HG02943 (cell line): ENCODE results near the gene ADAMTS9.

Experiments used
- ATAC-seq: cut with Tn5 transposase; IDR thresholded peaks from one replicate; pipeline ENCODE4 v1.9.1; 2021; ENCODE audit warnings: mild to moderate bottlenecking, low read depth, moderate library complexity; ENCODE audit not compliant: unreplicated experiment

Gene ADAMTS9, protein sequence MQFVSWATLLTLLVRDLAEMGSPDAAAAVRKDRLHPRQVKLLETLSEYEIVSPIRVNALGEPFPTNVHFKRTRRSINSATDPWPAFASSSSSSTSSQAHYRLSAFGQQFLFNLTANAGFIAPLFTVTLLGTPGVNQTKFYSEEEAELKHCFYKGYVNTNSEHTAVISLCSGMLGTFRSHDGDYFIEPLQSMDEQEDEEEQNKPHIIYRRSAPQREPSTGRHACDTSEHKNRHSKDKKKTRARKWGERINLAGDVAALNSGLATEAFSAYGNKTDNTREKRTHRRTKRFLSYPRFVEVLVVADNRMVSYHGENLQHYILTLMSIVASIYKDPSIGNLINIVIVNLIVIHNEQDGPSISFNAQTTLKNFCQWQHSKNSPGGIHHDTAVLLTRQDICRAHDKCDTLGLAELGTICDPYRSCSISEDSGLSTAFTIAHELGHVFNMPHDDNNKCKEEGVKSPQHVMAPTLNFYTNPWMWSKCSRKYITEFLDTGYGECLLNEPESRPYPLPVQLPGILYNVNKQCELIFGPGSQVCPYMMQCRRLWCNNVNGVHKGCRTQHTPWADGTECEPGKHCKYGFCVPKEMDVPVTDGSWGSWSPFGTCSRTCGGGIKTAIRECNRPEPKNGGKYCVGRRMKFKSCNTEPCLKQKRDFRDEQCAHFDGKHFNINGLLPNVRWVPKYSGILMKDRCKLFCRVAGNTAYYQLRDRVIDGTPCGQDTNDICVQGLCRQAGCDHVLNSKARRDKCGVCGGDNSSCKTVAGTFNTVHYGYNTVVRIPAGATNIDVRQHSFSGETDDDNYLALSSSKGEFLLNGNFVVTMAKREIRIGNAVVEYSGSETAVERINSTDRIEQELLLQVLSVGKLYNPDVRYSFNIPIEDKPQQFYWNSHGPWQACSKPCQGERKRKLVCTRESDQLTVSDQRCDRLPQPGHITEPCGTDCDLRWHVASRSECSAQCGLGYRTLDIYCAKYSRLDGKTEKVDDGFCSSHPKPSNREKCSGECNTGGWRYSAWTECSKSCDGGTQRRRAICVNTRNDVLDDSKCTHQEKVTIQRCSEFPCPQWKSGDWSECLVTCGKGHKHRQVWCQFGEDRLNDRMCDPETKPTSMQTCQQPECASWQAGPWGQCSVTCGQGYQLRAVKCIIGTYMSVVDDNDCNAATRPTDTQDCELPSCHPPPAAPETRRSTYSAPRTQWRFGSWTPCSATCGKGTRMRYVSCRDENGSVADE (N-terminal part only)

DNA sequence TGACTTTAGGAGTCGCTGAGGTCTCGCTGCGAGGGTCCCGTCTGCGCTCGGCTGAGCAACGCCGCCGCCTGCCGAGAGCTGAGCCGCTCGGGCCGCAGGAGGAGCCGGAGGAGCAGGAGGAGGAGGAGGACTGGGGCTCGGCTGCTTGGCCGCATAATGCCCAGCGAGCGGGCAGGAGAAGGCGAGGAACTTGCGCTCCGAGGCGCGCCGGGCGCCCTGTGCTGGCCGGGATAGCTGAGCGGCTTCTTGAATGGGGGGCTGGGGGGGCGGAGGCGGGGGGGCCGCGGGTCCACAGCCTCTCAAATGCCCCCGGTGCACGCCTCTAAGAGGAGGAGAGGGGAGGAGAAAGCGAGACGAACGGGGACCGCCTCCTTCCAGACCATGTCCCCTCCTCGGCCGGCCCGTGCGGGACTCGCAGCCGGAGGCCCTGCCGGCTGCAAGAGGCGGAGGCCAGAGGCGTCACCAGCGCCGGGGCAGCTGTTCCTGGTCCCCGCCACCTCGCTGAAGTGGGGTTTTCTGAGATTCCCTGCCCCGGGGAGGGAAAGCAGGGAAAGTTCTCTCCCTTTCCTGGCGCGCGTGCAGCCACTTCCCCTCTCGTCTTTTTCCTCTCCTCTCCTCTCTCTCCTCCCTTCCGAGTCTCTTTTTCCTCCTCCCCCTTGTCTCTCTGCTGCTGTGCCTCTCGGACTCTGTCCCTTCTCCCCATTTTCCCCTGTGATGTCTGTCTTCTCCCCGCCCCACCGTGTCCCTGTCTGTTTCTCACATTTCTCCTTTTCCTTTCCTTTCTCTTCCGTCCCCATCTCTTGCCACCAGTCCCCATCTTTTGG, at the start of gene ADAMTS9:
Gene ADAMTS9, minus strand, starts transcription at position 220 of the 824 bp plus-strand sequence. CDS start 343 bp downstream, outside the sequence.
- ATAC-seq, result no peak

DNA sequence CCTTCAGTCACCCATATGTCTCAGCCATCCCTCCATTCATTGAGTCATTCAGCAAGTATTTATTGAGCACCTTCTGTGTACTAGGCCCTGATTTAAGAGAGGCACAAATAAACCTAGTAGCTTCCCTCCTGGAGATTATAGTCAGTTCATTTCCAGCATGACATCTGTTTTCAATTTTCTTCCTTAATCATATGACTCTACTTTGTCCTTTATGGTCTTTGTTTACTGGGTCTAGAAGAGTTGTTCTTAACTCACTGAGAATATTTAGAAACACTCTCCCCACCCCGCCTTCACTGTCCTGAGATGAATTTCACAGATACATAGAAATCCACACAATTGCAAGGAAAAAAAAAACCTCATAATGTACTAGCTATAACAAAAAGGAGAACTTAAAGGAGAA, 44.8 kb upstream of the ADAMTS9 start:
- no peak for ATAC-seq

DNA sequence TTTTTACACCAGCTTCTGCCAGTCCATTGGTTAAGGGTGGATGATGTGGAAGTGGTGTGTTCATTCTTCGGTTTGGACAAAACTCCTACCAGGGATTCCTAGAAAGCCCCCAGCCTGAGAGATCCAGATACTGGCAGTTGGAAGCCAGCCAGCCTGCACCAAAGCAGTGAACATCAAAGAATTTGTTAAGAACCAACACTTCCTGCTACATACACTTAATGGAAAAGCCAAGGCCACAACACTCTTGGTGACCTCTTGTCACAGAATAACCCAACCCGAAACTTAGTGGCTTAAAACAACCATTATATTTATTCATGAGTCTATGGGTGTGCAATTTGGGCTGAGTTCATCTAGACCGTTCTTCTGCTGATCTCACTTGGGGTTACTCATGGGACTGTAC, 42.9 kb upstream of the ADAMTS9 start:
- no peak for ATAC-seq

DNA sequence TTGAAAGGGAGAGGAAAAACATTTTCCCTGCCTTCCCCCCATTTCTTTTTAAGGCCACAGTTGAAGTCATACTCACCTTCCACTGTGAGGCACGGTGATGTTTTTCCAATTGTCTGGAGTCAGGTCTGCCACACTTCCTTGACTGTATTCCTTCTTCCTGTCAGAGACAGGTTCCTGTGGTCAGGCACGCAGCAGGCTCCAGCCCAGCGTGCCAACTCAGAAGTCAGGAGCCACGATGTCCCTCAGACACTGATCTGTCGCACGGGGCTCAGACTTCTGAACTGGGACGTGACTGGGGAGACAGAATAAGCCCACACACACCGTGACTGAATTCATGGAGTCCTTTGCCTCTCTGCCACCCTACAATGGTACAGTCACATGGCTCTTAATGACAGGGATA, 41.2 kb upstream of the ADAMTS9 start:
- ATAC-seq, result no peak

DNA sequence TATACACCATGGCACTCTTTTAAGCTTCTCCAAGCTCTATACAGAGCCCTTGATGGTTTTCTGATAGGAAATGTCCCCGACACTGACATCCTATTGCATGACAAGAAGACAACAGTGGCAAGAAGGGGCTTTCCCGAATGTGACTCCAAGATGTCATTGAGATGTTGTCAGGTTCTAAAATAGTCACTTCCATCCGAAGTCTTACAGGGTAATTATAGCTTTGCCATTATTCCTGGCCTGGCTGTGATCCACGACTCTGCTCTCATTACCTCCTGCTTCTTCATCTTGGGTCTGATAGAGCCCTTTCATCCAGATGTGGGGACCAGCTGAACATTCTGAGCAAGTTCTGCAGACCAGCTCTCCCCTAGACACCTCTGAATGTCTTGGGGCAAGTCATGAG, 40.6 kb upstream of the ADAMTS9 start:
- no peak for ATAC-seq

DNA sequence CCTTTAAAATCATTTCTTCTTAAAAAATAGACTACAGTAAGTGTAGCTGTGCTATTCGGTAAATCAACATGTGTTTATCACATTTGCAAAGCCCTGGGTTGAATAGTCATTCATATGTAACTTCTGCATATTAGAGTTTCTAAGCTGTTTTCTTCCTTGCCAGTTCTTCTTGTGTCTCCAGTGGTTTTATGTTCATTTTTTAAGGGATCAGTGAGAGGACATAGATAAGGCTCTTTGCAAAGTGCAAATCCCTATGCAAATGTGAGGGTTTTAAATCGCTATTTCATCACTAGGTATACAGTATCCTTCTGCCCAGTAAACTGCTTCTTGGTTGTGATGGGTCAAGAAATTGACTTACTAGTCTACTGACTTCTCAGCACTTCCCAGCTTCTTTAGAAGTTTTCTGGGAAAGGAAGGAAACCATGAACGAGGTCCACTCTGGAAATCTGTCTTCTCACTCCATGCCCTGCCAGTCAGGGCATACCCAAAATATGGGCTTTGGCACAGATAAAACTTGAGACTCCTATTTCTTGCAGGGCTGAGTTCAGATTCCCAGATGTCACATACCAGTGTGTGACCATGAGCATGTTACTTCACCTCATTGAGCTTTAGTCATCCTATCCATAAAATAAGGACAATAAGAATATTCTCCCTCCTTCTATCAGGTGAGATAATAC, 38.8 kb upstream of the ADAMTS9 start:
- no peak for ATAC-seq

DNA sequence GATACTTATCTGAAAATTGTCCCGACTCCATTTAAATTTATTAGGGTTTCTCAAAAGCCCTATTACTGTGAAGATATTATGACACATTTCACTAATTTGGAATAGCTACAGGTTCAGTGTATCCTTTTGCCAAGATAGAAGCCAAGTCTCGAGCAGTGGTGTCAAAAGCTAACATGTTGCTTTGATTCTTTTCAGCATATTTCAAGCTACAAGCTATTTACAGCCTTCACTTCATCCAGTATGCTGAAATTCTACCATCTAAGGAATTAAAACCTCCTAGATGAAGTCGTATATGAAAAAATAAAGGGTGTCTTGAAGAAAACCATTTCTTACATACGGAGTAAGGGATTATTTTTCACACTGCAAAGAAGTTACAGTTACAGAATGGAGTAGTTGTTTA, 31.2 kb upstream of the ADAMTS9 start:
- no peak for ATAC-seq

DNA sequence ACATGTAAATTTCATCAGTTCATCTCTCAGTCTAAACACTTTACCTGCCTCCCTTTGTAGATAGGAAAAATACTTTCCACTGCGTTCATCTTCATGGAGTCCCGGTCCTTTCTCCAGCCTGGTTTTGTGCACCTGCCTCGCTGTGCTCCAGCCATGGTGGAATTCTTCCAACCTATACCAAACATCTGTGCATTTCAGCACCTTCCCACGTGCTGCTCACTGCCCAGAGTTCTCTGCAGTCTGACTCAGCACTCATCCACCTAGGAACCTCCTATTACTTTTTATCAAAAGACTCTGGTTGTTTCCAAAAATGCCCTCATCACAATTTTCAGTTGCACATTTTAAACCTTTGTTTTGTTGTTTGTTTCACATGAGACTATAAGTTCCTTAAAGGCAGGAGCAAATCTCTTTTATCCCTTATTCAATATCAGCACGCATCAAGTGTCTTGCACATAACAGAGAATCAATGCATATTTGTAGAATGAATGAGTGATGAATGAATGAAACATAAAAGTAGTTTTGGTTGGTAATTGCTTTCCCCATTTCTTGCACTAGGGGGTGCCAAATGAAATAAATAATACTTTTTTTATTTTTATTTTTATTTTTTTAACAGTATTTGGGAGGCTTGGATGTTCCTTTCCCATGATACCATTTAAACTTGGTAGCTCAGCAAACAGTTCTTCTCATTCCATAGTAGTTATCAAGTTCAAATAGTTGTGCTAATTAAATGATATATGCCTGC, 30.2 kb upstream of the ADAMTS9 start:
- ATAC-seq, result no peak

DNA sequence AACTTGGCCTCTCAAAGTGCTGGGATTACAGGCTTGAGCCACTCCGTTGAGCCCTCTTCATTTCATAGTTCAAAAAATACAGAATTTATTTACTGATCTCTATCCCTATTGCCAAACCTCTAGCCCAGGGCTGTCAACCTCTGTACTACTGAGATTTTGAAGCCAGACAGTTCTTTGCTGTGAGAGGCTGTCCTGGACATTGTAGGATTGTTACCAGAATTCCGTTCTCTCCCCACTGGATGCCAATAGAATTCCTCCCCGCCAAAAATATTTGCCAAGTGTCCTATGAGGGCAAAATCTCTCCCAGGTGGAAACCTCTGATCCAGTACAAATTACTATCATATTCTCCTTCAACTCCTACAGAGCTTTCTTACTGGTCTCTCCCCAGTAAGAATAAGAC, 29.6 kb upstream of the ADAMTS9 start:
- ATAC-seq, result no peak

DNA sequence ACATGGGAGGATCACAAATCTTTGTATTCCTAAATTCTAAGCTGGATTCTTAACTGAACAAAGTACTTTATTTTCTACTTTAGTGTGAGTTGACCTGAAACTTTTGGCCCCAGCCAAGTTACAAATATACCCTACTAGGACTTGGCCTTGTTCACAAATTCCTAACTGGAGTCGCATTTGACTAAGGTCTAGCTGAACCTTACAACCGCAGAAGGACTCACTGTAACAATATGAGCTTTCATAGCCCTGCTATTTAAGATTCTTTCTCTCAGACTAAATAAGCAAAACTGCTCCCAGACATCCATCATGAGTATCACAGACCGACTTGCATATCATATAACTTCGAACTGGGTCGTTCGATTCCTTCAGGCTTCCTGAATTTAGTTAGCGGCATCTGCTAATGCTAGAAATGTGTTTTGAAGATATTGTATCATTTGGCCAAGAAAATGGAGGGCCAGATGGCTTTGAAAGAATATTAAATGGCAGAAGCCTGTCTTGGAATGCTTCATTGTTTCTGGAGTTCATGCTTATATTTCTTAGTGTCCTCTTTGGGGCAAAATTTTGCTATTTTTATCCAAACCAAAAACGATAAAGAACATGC, 28.4 kb upstream of the ADAMTS9 start:
- ATAC-seq, result no peak

DNA sequence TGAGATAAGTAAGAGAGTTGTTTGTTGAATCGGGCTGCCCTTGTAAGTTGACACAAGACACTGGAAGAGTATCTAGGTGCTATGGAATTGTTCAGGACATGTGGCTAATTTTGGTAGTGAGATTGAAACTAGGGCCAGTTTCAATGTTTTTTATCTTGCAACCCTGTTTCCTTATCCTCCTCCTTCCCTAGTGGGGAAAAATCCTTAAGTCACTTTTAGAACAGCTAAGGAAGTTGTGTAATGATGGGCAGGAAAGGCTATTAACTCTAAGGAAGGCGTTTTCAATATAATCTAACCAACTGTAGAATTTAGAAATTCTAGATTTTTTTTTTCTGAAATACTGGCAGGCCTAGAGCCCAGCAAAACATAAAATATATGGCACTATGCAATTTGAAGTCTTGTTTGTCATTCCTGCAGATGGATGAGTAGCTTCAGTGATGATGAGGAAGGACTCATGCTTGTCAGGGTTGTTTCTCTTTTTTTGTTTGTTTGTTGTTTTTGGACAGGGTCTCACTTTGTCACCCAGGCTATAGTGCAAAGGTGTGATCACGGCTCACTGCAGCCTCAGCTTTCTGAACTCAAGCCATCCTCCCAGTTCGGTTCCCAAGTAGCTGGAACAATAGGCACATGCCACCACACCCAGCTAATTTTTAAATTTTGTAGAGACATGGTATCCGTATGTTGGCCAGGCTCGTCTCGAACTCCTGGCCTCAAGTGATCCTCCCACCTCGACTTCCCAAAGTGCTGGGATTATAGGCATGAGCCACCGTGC, 27.6 kb upstream of the ADAMTS9 start:
- ATAC-seq, result no peak

DNA sequence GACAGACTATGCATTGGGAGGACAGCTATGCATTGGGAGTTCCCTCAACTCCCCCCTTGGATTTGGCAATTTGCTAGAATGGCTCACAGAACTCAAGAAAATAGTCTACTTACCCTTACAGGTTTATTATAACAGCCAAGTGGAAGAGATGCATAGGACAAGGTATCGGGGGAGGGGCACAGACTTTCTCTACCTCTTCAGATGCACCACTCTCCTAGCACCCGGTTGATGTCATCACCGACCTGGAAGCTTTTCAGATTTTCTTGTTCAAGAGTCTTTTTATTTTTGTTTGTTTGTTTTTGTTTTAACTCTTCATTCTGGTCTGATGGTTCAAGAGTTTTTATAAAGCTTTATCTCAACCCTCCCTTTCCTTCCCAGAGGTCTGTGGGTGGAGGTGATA, 20.7 kb upstream of the ADAMTS9 start:
- no peak for ATAC-seq

DNA sequence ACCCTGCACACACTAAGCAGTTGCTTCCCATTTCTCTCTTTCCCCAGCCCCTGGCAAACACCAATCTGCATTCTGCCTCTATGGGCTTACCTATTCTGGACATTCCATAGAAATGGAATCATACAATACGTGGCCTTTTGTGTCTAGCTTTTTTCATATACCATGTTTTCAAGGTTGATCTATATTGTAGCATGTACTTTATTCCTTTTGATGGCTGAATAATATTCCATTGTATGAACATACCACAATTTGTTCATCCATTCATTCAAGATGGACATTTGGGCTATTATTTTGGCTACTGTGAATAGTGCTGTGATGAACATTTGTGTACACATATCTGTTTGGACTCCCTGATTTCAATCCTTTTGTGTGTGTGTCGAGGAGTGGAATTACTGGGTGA, 18.1 kb upstream of the ADAMTS9 start:
- no peak for ATAC-seq

DNA sequence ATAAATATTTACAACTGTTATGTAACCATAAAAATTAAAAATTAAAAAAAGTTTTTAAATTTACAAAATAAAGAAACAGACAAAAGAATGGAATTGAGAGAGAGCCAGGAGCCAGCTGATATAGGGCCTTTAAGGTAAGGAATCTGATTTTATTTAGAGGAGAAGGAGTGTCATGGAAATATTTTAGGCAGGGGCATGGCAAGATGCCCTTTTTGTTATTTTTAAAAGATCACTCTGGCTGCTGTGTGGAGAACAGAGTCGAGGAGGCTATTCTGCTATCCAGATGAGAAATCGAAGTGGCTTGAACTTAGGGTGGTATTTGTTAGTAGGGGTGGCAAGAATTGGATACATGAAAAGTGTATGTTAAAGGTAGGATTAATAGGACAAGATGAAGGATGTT, 9.1 kb upstream of the ADAMTS9 start:
- no peak for ATAC-seq

DNA sequence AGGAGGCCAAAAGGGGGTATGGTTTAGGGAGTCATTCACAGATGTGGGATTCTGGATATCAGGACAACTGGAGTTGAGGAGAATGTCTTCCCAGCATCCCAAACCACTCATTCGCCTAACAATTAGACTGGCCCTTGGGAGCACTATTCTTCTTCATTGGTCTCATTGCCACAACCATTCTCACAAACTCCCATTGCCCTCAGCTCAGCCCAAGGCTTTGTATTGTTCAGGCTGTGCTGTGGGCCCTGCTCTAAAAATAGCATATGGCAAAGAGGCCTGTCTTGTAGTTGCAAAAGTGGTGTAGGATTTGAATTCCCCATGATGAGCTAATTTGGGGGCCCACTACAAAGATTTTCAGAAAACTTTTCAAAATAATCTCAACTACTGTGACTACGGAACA, 6.3 kb upstream of the ADAMTS9 start:
- no peak for ATAC-seq

DNA sequence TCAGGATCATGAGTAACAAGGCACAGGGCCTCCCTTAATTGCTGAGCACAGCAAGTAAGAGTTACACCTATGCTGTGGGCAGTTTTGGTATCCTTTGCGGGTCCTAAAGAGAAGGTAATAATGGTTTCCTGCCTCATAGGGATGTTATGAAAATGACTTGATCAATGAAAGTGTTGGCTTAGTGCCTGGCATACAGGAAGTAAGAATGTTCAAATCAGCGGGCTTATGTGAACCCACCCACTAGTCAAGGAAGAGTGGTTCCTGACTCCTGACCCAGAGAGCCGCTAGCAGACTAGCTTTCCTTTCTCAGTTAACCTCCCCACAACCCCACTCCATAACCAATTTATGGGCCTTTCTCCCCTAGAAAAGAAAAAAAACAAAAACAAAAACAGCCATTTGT, 5.2 kb upstream of the ADAMTS9 start:
- ATAC-seq, result no peak

DNA sequence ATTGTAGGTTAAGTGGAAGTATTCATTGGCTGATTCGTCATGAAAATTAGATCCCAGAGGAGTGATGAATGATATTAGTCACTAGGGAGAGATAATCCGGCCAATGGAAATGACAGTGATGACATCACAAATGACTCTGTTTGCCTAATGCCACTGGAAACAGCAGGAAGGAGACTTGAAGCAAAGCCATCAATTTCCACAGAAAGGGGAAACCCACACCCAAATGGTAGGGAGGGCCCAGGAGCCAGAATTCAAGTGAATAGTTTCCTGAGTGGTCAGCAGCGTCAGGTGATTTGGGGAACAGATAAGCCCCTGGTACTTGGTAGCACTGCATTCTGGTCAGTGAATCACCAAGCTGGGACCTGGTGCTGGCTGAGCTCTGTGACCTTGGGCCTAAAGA, 3.3 kb upstream of the ADAMTS9 start:
- ATAC-seq, result no peak
